ENCODE measurements around the gene C5orf15. TPM values are rescaled to one million over a fixed set of nuclear protein-coding genes. Genes with fewer than 3 reads are reported as not detected.

Gene C5orf15
- total and polyA plus RNA-seq, 9 of the 15 experiments (the other 6 are each of a cell fraction or from before 2014, with no cell fraction given), result 23.3 to 50.7 (median 35.5) TPM

- WGBS (ENCODE audit: insufficient coverage, low coverage, missing lambda C conversion rate), result 73% methylated on average over 2 of the region's 2 CpGs
- FAIRE-seq, result no peak
- DNase-seq (ENCODE audit: extremely low read depth in 1 of 4, low spot score in 3 of 4), result peak in 1 of 4 experiments; percentile 17
- Histone ChIP-seq H3K9ac (ENCODE audit: insufficient read depth in 1 of 2, low read depth in 2 of 2, low read length in 2 of 2) (no peak overlapping the region), H3K4me1 (replicated peaks in 1 of 2; ENCODE audit: control insufficient read depth in 2 of 2, insufficient read depth in 2 of 2, low read length in 2 of 2) (peaks cover 7 to 8% of the 10 kb centered on the region in 2 experiments), H3K4me2 (ENCODE audit: insufficient read depth, low read length) (no peak overlapping the region), H3K36me3 (ENCODE audit: control insufficient read depth, insufficient read depth, low read length) (peaks cover 40% of the 10 kb centered on the region), H2AFZ (ENCODE audit: low read depth, low read length) (no peak overlapping the region), H3K27ac (ENCODE audit: extremely low read depth, low read depth, low read length) (peak overlapping the region; percentile 48; the same call in 2 of the 3 replicates), H4K20me1 (replicated peaks; ENCODE audit: control insufficient read depth, insufficient read depth, low read length) (no peaks in the 10 kb centered on the region; the same call in 1 of the 2 replicates), H3K9me1 (ENCODE audit: control insufficient read depth, insufficient read depth, low read length) (no peaks in the 10 kb centered on the region), H3K4me3 (no peak overlapping the region), H3K9me3 (replicated peaks; ENCODE audit: control insufficient read depth, insufficient read depth, low read depth, low read length) (no peaks in the 10 kb centered on the region), H3K79me2 (ENCODE audit: control insufficient read depth, insufficient read depth, low read length) (peaks cover 33% of the 10 kb centered on the region), H3K27me3 (ENCODE audit: control insufficient read depth in 2 of 2, insufficient read depth in 2 of 2, low read length in 2 of 2) (no peaks in the 10 kb centered on the region)
- in situ Hi-C loops (cut with MboI) (no loop called here), intact Hi-C loops (cut with micrococcal nuclease) (no loop called here)
- CTCF ChIA-PET (ENCODE audit: low intra/inter-chr PET ratio), result no interaction called here
- no peak for ATAC-seq
- no TSS peak for BruUV-seq (replicated peaks)
- POLR2A ChIA-PET, result interaction anchor here (0.7 to 1.6 kb wide), 5 partner anchors 11 to 102 kb away, joined by 3 to 5 read pairs (median 4); no protein-coding TSS in a partner anchor
- no peak for TF ChIP-seq DEAF1 (CRISPR knock-in tag; IDR thresholded peaks at IDR 0.05)
- no peak for TF ChIP-seq CREB3L1 (IDR thresholded peaks at IDR 0.05; ENCODE audit: borderline replicate concordance, low read depth)
- no peak for TF ChIP-seq MYBL2 (IDR thresholded peaks at IDR 0.05; ENCODE audit: low read depth)
- TF ChIP-seq MYBL2 (CRISPR knock-in tag; IDR thresholded peaks at IDR 0.05; ENCODE audit: borderline replicate concordance), result no peak
- TF ChIP-seq STAG1 (CRISPR knock-in tag; IDR thresholded peaks at IDR 0.05; ENCODE audit: borderline replicate concordance), result no peak
- no peak for TF ChIP-seq ZFP30 (CRISPR knock-in tag; IDR thresholded peaks at IDR 0.05; ENCODE audit: borderline replicate concordance)
- no peak for TF ChIP-seq ZNF668 (CRISPR knock-in tag; IDR thresholded peaks at IDR 0.05)
- TF ChIP-seq BCOR (IDR thresholded peaks at IDR 0.05), result no peak
- no peak for TF ChIP-seq ERF (CRISPR knock-in tag; IDR thresholded peaks at IDR 0.05)
- TF ChIP-seq C11orf30 (IDR thresholded peaks at IDR 0.05; ENCODE audit: low read depth), result 0 out of 2 replicates have a peak, but pooled peaks have one; percentile 34
- TF ChIP-seq ZBTB33 (CRISPR knock-in tag; IDR thresholded peaks at IDR 0.05), result no peak
- no peak for TF ChIP-seq IRF9 (tag; IDR thresholded peaks at IDR 0.05)
- no peak for TF ChIP-seq DNMT1 (IDR thresholded peaks at IDR 0.05)
- no peak for TF ChIP-seq NR2C1 (IDR thresholded peaks at IDR 0.05)
- TF ChIP-seq NR2C1 (tag; IDR thresholded peaks at IDR 0.05), result no peak
- TF ChIP-seq ARHGAP35 (IDR thresholded peaks at IDR 0.05; ENCODE audit: partially characterized antibody), result no peak
- peak; percentile 53 for TF ChIP-seq NFE2 (IDR thresholded peaks at IDR 0.05; ENCODE audit: low read depth)
- no peak for TF ChIP-seq GTF2F1 (IDR thresholded peaks at IDR 0.05; ENCODE audit: low read depth, low read length)
- no peak for TF ChIP-seq ZNF124 (CRISPR knock-in tag; IDR thresholded peaks at IDR 0.05)
Measured at GRCh38 chr5:133970325-133970909, 2.0 kb upstream of the C5orf15 start.

Measured in K562 (cell line).